HL-60 (cell line): ENCODE data around the gene ZDHHC16.

Experiments used
- CTCF ChIP-seq: IDR thresholded peaks from one replicate; pipeline ENCODE4 v1.5.1; 2011; ENCODE audit warnings: low read length, control low read depth, inconsistent platforms; ENCODE audit not compliant: insufficient read depth
- GABPA ChIP-seq: IDR thresholded peaks from 2 replicates; pipeline ENCODE4 v1.6.1; 2012; ENCODE audit warnings: low read depth
- POLR2AphosphoS5 ChIP-seq: IDR thresholded peaks from 2 replicates; pipeline ENCODE4 v1.6.1; 2012; ENCODE audit warnings: low read depth
- REST ChIP-seq: IDR thresholded peaks from 2 replicates; pipeline ENCODE4 v1.6.1; 2012; ENCODE audit warnings: low read depth; ENCODE audit not compliant: insufficient replicate concordance
- SPI1 ChIP-seq: IDR thresholded peaks from 2 replicates; pipeline ENCODE4 v1.6.1; 2012; ENCODE audit warnings: low read depth, mild to moderate bottlenecking, borderline replicate concordance

- TF ChIP-seq CTCF, result peak; percentile 77
- TF ChIP-seq POLR2AphosphoS5, result no peak
- no peak for TF ChIP-seq GABPA
- no peak for TF ChIP-seq REST
- no peak for TF ChIP-seq SPI1
These were observed 17.6 kb downstream of the ZDHHC16 start for GRCh38 chr10:97463363-97464132.
